Spleen (tissue), 11 donors: ENCODE measurements around the gene BRD1. TPM values are rescaled to one million over a fixed set of nuclear protein-coding genes. Genes with fewer than 3 reads are reported as not detected.

ENCODE experiments used
- DNase-seq: peaks from one replicate; pipeline ENCODE4 v3.0.0-alpha.2; 2020
- H3K27ac ChIP-seq, 8 donors: fragments of 200-600 bp; sonication (generic) in 7 of 8; 1 replicate in 4 of 8; 2 replicates in 4 of 8; pipeline versions ENCODE4 v1.5.0 to v1.8.0; 2016 to 2021; ENCODE audit warnings: inconsistent platforms in 4 of 8, mild to moderate bottlenecking in 4 of 8, moderate library complexity in 1 of 8
- H3K27me3 ChIP-seq, 7 donors: fragments of 200-600 bp; sonication (generic) in 6 of 7; replicated peaks in 1 of 7; 1 replicate in 4 of 7; 2 replicates in 3 of 7; pipeline versions ENCODE4 v1.5.0 to v1.8.0; 2016 to 2021; ENCODE audit warnings: inconsistent platforms in 3 of 7, mild to moderate bottlenecking in 1 of 7
- H3K36me3 ChIP-seq, 6 donors: fragments of 200-600 bp; sonication (generic) in 5 of 6; 1 replicate in 4 of 6; 2 replicates in 2 of 6; pipeline versions ENCODE4 v1.5.0 to v1.8.0; 2016 to 2021; ENCODE audit warnings: inconsistent platforms in 2 of 6
- H3K4me1 ChIP-seq, 6 donors: fragments of 200-600 bp; sonication (generic) in 5 of 6; 1 replicate in 3 of 6; 2 replicates in 3 of 6; pipeline versions ENCODE4 v1.5.0 to v1.8.0; 2016 to 2021; ENCODE audit warnings: inconsistent platforms in 3 of 6
- H3K4me3 ChIP-seq, 8 donors: fragments of 200-600 bp; sonication (generic) in 7 of 8; 1 replicate in 4 of 8; 2 replicates in 4 of 8; pipeline versions ENCODE4 v1.5.0 to v1.8.0; 2016 to 2021; ENCODE audit warnings: inconsistent platforms in 4 of 8, mild to moderate bottlenecking in 4 of 8, moderate library complexity in 2 of 8
- H3K9me3 ChIP-seq, 8 donors: fragments of 200-600 bp; sonication (generic) in 7 of 8; 1 replicate in 4 of 8; 2 replicates in 4 of 8; pipeline versions ENCODE4 v1.5.0 to v1.8.0; 2016 to 2021; ENCODE audit warnings: inconsistent platforms in 4 of 8
- POLR2A ChIP-seq, 3 donors: fragments of 450-650 bp; IDR thresholded peaks; one replicate each; pipeline ENCODE4 v1.5.1; 2017; ENCODE audit warnings: antibody characterized with exemption in 3 of 3, mild to moderate bottlenecking in 1 of 3
- POLR2AphosphoS5 ChIP-seq, 3 donors: sonication (generic); formaldehyde crosslinking; IDR thresholded peaks; one replicate each; pipeline ENCODE4 v1.5.1; 2017; ENCODE audit warnings: antibody characterized with exemption in 3 of 3
- WGBS, 5 donors: extraction: QIAGEN DNeasy Blood & Tissue Kit in 3 of 5; methylation state at CpG; one replicate each; pipeline versions ENCODE4 v1.1.5 to v1.1.7; 2013 to 2018; 5-methylcytosine and 5-hydroxymethylcytosine counted together
- intact Hi-C: fragments of 100-400 bp; cut with DNase I; formaldehyde crosslinking; loops from one replicate; pipeline ENCODE4 v1.15.0; 2023; ENCODE audit warnings: low total_unique reads
- polyA plus RNA-seq, 3 donors: library from polyadenylated mRNA; stranded (reverse); fragments of 200-250 nt; gene quantifications; one replicate each; pipeline ENCODE4 v1.2.1, GENCODE V29; 2013
- total RNA-seq, 7 donors: library from RNA; depleted of rRNA in 3 of 7; stranded (reverse); fragments of >200 nt in 3 of 7; fragmentation: NEBNext Ultra II Directional in 4 of 7; extraction: Animal tissue kit (Norgen Biotek cat#: 25700) in 4 of 7; gene quantifications; one replicate each; pipeline versions ENCODE4 v1.1.0 to v1.2.1, GENCODE V29; 2016 to 2021
- TF ChIP-seq, protein P1 (sequence below), 11 experiments: fragments of 200-600 bp in 7 of 11; fragments of 450-650 bp in 4 of 11; sonication (generic) in 4 of 11; IDR thresholded peaks in 8 of 11; conservative IDR thresholded peaks in 3 of 11; 1 replicate in 7 of 11; 2 replicates in 4 of 11; pipeline versions ENCODE4 v1.4.0 to v1.8.0; 2016 to 2021; ENCODE audit warnings: antibody characterized with exemption in 11 of 11, inconsistent platforms in 4 of 11, mild to moderate bottlenecking in 1 of 11
- donor health status: healthy with polysubstance abuse.
- donor health status: DM: no; HTN: no; CAD: no; lungs with moderate emphysema.
- donor health status: DM: no; HTN: no; CAD: no.
- donor health status: Bipolar disorder and iron deficiency.
- donor health status: healthy.
- donor health status: DM: no; HTN: no; CAD: no.
- donor health status: DM: yes; HTN: yes; CAD: no.

The BRD1 gene
- total and polyA plus RNA-seq, 10 donors, result 14.2 to 59.6 (median 37.4) TPM

DNA sequence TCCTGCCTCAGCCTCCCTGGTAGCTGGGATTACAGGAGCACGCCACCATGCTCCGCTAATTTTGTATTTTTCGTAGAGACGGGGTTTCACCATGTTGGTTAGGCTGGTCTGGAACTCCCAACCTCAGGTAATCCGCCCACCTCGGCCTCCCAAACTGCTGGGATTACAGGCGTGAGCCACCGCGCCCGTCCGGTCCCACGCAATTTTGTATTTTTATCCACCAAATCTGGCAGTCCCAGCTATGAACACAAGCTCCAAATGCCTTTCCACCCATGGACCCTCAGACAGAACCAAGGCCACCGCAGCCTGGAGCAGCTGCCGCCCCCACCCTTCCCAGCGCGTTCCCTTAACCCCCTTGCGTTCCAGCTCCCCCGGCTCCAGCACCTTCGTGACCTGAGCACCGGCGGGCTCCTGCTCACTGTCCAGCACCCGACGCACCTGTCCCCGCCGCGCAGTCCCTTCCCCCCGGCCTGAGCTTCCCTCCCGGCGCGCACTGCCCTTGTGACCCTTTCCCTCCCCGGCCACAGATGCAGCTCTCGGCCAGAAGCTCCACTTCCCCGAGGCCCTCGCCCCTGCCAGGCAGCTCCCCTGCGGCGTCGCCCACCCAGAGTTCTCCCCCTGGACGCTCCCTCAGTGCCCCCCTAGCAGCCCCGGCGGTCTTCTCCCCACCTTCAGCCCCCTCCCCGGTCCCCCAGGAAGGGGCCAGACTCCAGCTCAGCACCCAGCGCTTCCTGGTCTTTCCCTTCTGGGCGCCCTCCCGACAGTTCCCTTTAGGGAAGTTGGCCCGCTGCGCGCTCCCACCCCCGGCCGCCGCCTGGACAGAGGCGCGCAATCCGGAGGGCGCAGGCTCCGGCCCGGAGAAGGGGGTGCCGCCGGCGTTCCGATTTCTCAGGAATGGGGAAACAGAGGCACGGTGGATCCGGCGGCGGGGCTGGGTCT is 20.3 kb upstream of the BRD1 start:
- WGBS, 5 donors, result 24 to 38% (median 25%) methylated on average over 47 to 64 of the region's 64 CpGs
- Histone ChIP-seq H3K27ac (peak overlapping the region in 3 of 8 donors; percentile 36 to 77 (median 47)), H3K36me3 (no peaks in the 10 kb centered on the region), H3K4me3 (peak overlapping the region; percentile 28 to 76 (median 48)), H3K9me3 (no peaks in the 10 kb centered on the region), H3K4me1 (peaks cover 13 to 47% (median 32%) of the 10 kb centered on the region in 6 donors), H3K27me3 (peaks cover 2 to 59% (median 33%) of the 10 kb centered on the region in 7 donors)
- intact Hi-C loops, result no loop called here
- no peak for TF ChIP-seq POLR2A (IDR thresholded peaks at IDR 0.05)
- peak in 2 of 3 donors; percentile 37 to 40 for TF ChIP-seq POLR2AphosphoS5 (IDR thresholded peaks at IDR 0.05)
- DNase-seq, result peak; percentile 86

DNA sequence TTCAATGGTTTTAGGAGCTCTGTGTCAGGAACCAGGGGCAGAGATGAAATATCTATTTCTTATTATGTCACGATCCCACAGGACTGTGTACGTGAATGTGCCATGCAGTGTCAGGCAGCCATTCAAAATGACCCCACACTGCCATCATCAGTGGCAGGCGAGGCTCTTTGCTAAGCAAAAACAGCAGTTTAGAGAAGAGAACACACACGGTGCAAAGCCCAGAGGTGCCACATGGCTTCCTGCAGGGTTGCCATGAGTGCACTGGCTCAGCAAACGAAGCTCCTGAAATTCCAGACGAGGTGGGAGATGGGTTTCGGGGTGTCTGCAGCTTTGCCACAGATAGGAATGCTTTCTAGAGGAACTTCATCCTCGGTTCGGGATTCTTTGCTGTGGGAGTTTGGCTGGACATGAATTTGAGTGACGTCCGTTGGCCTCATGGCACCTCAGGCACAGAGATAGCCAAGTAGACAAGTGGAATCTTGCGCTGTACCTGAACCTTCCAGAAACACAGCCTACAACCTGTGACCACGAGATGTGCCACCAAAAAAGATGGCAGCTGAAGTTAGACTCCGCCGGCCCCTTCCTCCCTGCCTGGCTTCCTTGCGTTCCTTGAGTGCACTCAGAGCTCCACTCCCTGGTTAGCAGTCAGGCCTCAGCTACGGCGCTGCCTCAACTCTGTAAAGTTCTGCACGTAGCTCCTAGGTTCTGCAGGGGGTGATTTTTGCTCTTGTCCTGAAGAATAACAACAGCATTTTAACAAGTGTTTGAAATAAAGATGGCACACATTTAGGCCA is 18.2 kb upstream of the BRD1 start:
- TF ChIP-seq POLR2AphosphoS5 (IDR thresholded peaks at IDR 0.05) (no peak), POLR2A (IDR thresholded peaks at IDR 0.05) (no peak)
- TF ChIP-seq, protein P1, sequence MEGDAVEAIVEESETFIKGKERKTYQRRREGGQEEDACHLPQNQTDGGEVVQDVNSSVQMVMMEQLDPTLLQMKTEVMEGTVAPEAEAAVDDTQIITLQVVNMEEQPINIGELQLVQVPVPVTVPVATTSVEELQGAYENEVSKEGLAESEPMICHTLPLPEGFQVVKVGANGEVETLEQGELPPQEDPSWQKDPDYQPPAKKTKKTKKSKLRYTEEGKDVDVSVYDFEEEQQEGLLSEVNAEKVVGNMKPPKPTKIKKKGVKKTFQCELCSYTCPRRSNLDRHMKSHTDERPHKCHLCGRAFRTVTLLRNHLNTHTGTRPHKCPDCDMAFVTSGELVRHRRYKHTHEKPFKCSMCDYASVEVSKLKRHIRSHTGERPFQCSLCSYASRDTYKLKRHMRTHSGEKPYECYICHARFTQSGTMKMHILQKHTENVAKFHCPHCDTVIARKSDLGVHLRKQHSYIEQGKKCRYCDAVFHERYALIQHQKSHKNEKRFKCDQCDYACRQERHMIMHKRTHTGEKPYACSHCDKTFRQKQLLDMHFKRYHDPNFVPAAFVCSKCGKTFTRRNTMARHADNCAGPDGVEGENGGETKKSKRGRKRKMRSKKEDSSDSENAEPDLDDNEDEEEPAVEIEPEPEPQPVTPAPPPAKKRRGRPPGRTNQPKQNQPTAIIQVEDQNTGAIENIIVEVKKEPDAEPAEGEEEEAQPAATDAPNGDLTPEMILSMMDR (IDR thresholded peaks at IDR 0.05 in 8 of 11, conservative IDR thresholded peaks at IDR 0.05 in 3 of 11), result no peak
- intact Hi-C loops, result no loop called here
- Histone ChIP-seq H3K4me1 (peaks cover 10 to 32% (median 22%) of the 10 kb centered on the region in 6 donors), H3K4me3 (no peak overlapping the region), H3K27me3 (peaks cover 2 to 59% (median 33%) of the 10 kb centered on the region in 7 donors), H3K36me3 (no peaks in the 10 kb centered on the region), H3K27ac (no peak overlapping the region), H3K9me3 (no peaks in the 10 kb centered on the region)
- 77 to 88% (median 84%) methylated on average over 19 of the region's 19 CpGs for WGBS, 5 donors
- peak; percentile 55 for DNase-seq

DNA sequence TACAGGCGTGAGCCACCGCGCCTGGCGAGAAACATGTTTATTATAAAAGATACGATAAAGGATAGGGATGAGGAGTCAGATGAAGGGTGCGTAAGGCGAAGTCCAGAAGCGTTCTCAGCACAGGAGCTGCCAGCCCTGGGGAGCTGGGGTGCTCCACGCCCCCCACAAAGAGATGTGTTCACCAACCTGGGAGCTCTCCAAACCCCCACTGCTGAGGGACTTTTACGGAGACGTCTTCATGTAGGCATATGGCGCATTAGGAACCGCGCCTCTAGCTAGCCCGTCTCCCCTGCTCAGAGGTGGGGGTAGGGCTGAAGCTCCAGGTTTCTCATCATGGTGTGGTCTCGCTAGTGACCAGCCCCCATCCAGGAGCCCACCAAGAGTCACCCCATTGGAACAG is 17.6 kb upstream of the BRD1 start:
- no peaks in the 10 kb centered on the region for H3K9me3 ChIP-seq
- no peak for TF ChIP-seq POLR2A (IDR thresholded peaks at IDR 0.05)
- no peak for TF ChIP-seq POLR2AphosphoS5 (IDR thresholded peaks at IDR 0.05)
- TF ChIP-seq, protein P1 (IDR thresholded peaks at IDR 0.05 in 8 of 11, conservative IDR thresholded peaks at IDR 0.05 in 3 of 11), result no peak
- peaks cover 10 to 27% (median 22%) of the 10 kb centered on the region in 6 donors for H3K4me1 ChIP-seq
- DNase-seq, result peak; percentile 54
- intact Hi-C loops, result no loop called here
- 85 to 92% (median 90%) methylated on average over 14 to 16 of the region's 16 CpGs for WGBS, 5 donors
- peaks cover 2 to 53% (median 30%) of the 10 kb centered on the region in 7 donors for H3K27me3 ChIP-seq
- no peak overlapping the region for H3K4me3 ChIP-seq
- no peak overlapping the region for H3K27ac ChIP-seq
- no peaks in the 10 kb centered on the region for H3K36me3 ChIP-seq

DNA sequence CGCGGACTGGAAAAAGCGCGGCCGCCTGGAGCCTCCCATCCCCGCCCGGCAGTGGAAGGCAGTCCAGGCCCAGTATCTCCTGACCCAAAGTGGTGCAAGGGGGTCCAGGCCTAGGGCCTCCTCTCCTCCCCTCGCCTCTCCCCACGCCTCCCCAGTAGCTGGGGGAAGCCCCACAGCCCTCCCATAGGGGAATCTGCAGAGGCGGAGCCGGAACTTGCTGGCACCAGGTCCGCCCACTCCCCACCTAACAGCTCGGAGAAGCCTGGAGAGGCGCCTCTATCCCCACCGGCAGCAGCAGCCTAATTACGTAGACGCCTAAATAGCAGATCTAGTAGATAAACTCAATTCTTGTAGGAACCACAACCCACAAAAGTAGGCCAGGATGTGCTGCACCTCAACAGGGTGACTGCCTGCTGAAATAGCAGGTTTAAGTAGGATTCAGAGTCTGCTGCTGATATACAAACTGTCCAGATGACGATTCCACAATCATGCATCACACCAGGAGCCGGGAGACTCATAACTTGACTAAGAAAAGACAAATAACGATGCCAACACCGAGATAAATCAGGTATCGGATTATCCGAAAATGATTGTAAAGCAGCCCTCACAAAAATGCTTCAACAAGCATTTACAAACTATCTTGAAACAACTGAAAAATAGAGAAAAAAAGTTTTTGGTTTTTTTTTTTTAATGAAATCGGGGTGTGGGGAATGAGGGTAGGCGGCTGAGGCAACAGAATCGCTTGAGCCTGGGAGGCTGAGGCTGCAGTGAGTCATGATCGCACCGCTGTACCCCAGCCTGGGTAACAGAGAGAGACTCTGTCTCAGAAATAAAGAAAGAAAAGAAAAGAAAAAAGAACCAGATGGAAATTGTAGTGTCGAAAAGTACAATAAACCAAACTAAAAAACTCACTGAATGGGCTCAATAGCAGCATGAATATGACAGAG is 11.4 kb upstream of the BRD1 start:
- Histone ChIP-seq H3K27me3 (peaks cover 0 to 9% (median 0%) of the 10 kb centered on the region in 7 donors), H3K9me3 (no peaks in the 10 kb centered on the region), H3K36me3 (no peaks in the 10 kb centered on the region), H3K4me3 (peak overlapping the region in 5 of 8 donors; percentile 8 to 60 (median 28)), H3K4me1 (peaks cover 0 to 17% (median 6%) of the 10 kb centered on the region in 6 donors), H3K27ac (peak overlapping the region; percentile 38 to 88 (median 64))
- no peak for TF ChIP-seq POLR2A (IDR thresholded peaks at IDR 0.05)
- TF ChIP-seq, protein P1 (IDR thresholded peaks at IDR 0.05 in 8 of 11, conservative IDR thresholded peaks at IDR 0.05 in 3 of 11), result no peak
- TF ChIP-seq POLR2AphosphoS5 (IDR thresholded peaks at IDR 0.05), result peak; percentile 58 to 72 (median 59)
- DNase-seq, result peak; percentile 89
- 38 to 53% (median 45%) methylated on average over 28 to 29 of the region's 29 CpGs for WGBS, 5 donors
- intact Hi-C loops, result no loop called here
